HEK293T (cell line): ENCODE measurements around the gene HGFAC.

ENCODE experiments used
- CTCF ChIA-PET: fragments of 350-600 bp; formaldehyde crosslinking; extraction: SDS; loops from one replicate; lab custom pipeline; 2021; ENCODE audit warnings: antibody characterized with exemption, inconsistent platforms; lab: Yijun Ruan, JAX
- POLR2A ChIA-PET: fragments of 350-600 bp; formaldehyde crosslinking; extraction: SDS; loops from one replicate; lab custom pipeline; 2020; ENCODE audit warnings: antibody characterized with exemption, inconsistent platforms; lab: Yijun Ruan, JAX
- DNase-seq: peaks from one replicate; pipeline ENCODE4 v3.0.0; 2012; ENCODE audit warnings: mixed read lengths; ENCODE audit errors: extremely low spot score
- ARNT ChIP-seq: fragments of 450-650 bp; IDR thresholded peaks from 2 replicates; pipeline ENCODE4 v1.6.1; 2017; ENCODE audit warnings: mild to moderate bottlenecking
- BHLHE40 ChIP-seq: fragments of 450-650 bp; IDR thresholded peaks from 2 replicates; pipeline ENCODE4 v1.6.1; 2016; ENCODE audit warnings: mild to moderate bottlenecking, moderate library complexity, borderline replicate concordance
- CTBP1 ChIP-seq: fragments of 450-650 bp; IDR thresholded peaks from 2 replicates; pipeline ENCODE4 v1.6.1; 2016; ENCODE audit warnings: borderline replicate concordance
- ELF4 ChIP-seq: fragments of 450-650 bp; IDR thresholded peaks from 2 replicates; pipeline ENCODE4 v1.6.1; 2017; ENCODE audit warnings: antibody characterized with exemption
- FOXA1 ChIP-seq: fragments of 450-650 bp; IDR thresholded peaks from 2 replicates; pipeline ENCODE4 v1.6.1; 2016; ENCODE audit warnings: mild to moderate bottlenecking
- FOXK2 ChIP-seq: fragments of 450-650 bp; IDR thresholded peaks from 2 replicates; pipeline ENCODE4 v1.6.1; 2016; ENCODE audit warnings: mild to moderate bottlenecking
- FOXM1 ChIP-seq: fragments of 450-650 bp; IDR thresholded peaks from 2 replicates; pipeline ENCODE4 v1.6.1; 2017; ENCODE audit warnings: mild to moderate bottlenecking, borderline replicate concordance
- HDGF ChIP-seq: fragments of 450-650 bp; IDR thresholded peaks from 2 replicates; pipeline ENCODE4 v1.6.1; 2017; ENCODE audit warnings: antibody characterized with exemption, borderline replicate concordance
- L3MBTL2 ChIP-seq: fragments of 450-650 bp; conservative IDR thresholded peaks from 2 replicates; pipeline ENCODE4 v1.6.1; 2016; ENCODE audit warnings: mild to moderate bottlenecking
- LEF1 ChIP-seq: fragments of 450-650 bp; IDR thresholded peaks from 2 replicates; pipeline ENCODE4 v1.6.1; 2017; ENCODE audit warnings: mild to moderate bottlenecking, borderline replicate concordance
- NFRKB ChIP-seq: fragments of 450-650 bp; IDR thresholded peaks from 2 replicates; pipeline ENCODE4 v1.6.1; 2016; ENCODE audit warnings: mild to moderate bottlenecking, moderate library complexity
- SP1 ChIP-seq: fragments of 450-650 bp; IDR thresholded peaks from 2 replicates; pipeline ENCODE4 v1.6.1; 2017
- SUZ12 ChIP-seq: fragments of 450-650 bp; IDR thresholded peaks from 2 replicates; pipeline ENCODE4 v1.6.1; 2016; ENCODE audit warnings: mild to moderate bottlenecking
- TARDBP ChIP-seq: fragments of 450-650 bp; IDR thresholded peaks from 2 replicates; pipeline ENCODE4 v1.6.1; 2016
- ZNF384 ChIP-seq: fragments of 450-650 bp; IDR thresholded peaks from 2 replicates; pipeline ENCODE4 v1.6.1; 2016
- TF ChIP-seq, protein P1 (sequence below): fragments of 450-650 bp; IDR thresholded peaks from 2 replicates; pipeline ENCODE4 v1.6.1; 2016

Gene HGFAC

DNA sequence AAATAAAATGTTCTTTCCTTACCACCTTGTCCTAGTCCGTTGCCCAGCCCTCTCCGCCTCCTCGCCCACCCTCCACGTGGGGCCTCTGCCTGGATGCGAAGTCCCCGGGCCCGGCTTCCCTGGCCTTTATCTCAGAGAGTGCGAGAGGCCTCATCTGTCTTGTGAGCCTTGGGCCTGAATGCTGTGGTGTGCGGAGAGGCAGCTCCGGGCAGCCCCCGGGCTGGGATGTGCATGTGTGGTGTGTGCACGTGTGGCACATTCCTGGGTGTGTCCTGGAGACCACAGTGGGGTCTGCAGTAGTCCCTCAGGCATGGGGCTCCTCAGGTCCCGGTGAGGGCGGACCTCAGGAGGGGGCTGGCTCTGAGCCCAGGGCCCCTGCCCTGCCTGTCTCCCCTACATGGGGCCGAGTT lies 52.7 kb downstream of the HGFAC start:
- no peak for DNase-seq
- POLR2A ChIA-PET = no interaction called here
- CTCF ChIA-PET = interaction anchor here (1.0 to 1.7 kb wide), 2 partner anchors 14 to 20 kb away, joined by 3 to 8 read pairs; no protein-coding TSS in a partner anchor
- TF ChIP-seq SUZ12 = no peak
- TF ChIP-seq TARDBP = no peak
- no peak for TF ChIP-seq L3MBTL2
- TF ChIP-seq, protein P1, sequence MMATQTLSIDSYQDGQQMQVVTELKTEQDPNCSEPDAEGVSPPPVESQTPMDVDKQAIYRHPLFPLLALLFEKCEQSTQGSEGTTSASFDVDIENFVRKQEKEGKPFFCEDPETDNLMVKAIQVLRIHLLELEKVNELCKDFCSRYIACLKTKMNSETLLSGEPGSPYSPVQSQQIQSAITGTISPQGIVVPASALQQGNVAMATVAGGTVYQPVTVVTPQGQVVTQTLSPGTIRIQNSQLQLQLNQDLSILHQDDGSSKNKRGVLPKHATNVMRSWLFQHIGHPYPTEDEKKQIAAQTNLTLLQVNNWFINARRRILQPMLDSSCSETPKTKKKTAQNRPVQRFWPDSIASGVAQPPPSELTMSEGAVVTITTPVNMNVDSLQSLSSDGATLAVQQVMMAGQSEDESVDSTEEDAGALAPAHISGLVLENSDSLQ = no peak
- TF ChIP-seq BHLHE40 = no peak

GRCh38 chr4:3495204-3495975 lies 53.6 kb downstream of the HGFAC start:
- DNase-seq = no peak
- TF ChIP-seq FOXK2 = no peak
- no peak for TF ChIP-seq L3MBTL2
- TF ChIP-seq FOXA1 = no peak
- TF ChIP-seq ZNF384 = no peak
- no peak for TF ChIP-seq LEF1
- ChIA-PET POLR2A (no interaction called here), CTCF (no interaction called here)

DNA sequence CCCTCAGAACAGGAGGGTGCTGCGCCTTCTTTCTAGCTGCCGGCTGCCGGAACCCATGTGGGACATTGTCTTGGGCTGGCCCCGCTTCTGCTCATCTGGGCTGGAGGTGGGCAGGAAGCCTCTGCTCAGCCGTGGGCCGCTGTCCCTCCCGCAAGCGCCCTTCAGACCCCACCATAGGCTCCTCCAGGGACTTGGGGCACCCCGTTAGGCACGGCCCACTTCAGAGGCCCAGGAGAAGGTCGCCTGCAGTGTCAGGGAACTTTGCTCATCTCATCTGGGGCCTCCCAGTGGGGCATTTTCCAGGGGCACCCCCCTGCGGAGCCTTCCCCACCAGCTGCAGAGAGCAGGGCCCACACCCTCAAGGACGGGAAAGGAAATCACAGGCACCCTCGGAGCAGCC lies 54.3 kb downstream of the HGFAC start:
- TF ChIP-seq TARDBP = no peak
- TF ChIP-seq, protein P1 = no peak
- TF ChIP-seq SUZ12 = no peak
- no peak for TF ChIP-seq HDGF
- TF ChIP-seq BHLHE40 = no peak
- TF ChIP-seq FOXM1 = no peak
- no peak for TF ChIP-seq L3MBTL2
- no peak for TF ChIP-seq FOXK2
- TF ChIP-seq ELF4 = no peak
- no peak for TF ChIP-seq CTBP1
- TF ChIP-seq NFRKB = no peak
- CTCF ChIA-PET = no interaction called here
- no peak for DNase-seq
- POLR2A ChIA-PET = no interaction called here

DNA sequence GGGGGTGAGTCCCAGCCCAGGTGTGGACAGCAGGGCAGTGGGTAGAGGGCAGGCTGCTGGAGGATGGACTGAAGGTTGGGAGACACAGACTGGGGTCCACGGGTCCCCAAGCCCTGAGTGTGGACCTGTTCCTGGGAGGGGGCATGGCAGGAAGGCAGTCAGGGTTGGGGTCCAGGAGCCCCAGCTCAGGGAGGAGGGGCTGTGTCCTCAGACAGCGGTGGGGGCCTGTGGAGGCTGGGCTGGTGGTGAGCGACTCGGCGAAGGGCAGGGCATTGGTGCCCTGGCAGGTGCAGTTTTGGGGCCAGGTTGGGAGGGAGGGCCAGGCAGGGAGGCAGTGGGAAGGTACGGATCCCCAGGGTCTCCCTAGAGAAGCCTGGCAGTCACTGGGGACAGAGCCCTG lies 55.3 kb downstream of the HGFAC start:
- DNase-seq = no peak
- ChIA-PET CTCF (no interaction called here), POLR2A (no interaction called here)
- TF ChIP-seq TARDBP (no peak), FOXM1 (no peak), SP1 (no peak), LEF1 (no peak)

DNA sequence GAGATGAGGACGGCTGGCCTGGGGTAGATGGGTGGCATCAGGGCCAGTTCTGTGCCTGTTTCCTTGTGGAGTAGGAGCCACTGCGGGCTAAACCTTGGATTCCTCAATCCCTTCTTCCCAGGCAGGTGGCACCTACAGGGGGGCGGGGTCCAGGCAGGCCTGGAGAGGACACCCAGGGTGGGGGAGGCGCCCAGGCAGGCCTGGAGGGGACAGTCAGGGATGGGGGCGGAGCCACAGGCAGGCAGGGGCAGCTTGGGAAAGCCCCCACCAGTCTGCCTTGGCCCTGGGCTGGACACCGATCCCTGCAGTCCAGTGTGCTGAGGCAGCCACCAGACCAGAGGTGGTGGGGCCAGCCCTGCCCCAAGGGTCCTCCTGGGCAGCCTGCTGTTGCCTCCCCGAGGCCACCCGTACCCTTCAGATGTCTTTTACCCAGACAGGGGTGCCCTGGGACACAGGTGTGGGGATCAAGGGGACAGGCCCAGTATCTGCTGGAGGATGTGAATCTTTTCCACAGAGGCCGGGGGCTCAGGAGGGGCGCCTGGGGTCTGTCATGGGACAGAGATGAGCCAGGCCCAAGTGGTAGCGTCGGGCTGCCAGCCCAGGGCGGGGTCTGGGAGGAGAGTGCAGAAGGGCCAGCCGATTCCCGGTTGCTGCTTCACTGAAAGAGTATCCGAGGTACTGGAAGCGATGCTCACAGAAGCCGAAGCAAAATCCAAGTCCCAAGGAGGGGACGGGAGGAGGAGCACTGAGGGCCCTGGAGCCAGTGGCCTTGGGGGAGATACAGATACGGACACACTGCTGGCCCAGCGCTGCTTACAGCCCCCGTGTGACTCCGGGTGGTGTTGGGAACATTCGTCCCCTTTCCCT lies 56.0 kb downstream of the HGFAC start:
- DNase-seq = no peak
- TF ChIP-seq ELF4 (no peak), CTBP1 (no peak), BHLHE40 (no peak), ARNT (no peak), ZNF384 (no peak), L3MBTL2 (no peak)
- CTCF ChIA-PET = no interaction called here
- POLR2A ChIA-PET = no interaction called here

- CTCF ChIA-PET = no interaction called here
- POLR2A ChIA-PET = no interaction called here
- no peak for DNase-seq
- TF ChIP-seq FOXK2 (no peak), TARDBP (no peak), FOXA1 (no peak), L3MBTL2 (no peak), SUZ12 (no peak), FOXM1 (no peak), ELF4 (no peak), NFRKB (no peak)
- TF ChIP-seq, protein P1 = no peak
Observed at GRCh38 chr4:3498407-3498806, 56.6 kb downstream of the HGFAC start.
